Activated CD4-positive, alpha-beta T cell treated with anti-CD3 and anti-CD28 coated beads, Interleukin-2, amount 10 ng/mL, durations not matched to agents 24 days and 14 days (primary cell): ENCODE results near the gene OMP. TPM values are rescaled to one million over a fixed set of nuclear protein-coding genes. Genes with fewer than 3 reads are reported as not detected.

Experiments
- DNase-seq: peaks from one replicate; pipeline ENCODE4 v3.0.0; 2022
- H3K27ac Mint-ChIP-seq: one replicate; pipeline ENCODE4 v1.8.0; 2022; ENCODE audit warnings: mild to moderate bottlenecking, mixed read lengths
- H3K27me3 Mint-ChIP-seq: one replicate; pipeline ENCODE4 v1.8.0; 2022; ENCODE audit warnings: mixed read lengths
- H3K36me3 Mint-ChIP-seq: one replicate; pipeline ENCODE4 v1.8.0; 2022; ENCODE audit warnings: low read depth, mild to moderate bottlenecking, mixed read lengths
- H3K4me1 Mint-ChIP-seq: one replicate; pipeline ENCODE4 v1.8.0; 2021; ENCODE audit warnings: mixed read lengths
- H3K4me3 Mint-ChIP-seq: one replicate; pipeline ENCODE4 v1.8.0; 2022; ENCODE audit warnings: mild to moderate bottlenecking, moderate library complexity, mixed read lengths
- H3K9me3 Mint-ChIP-seq: one replicate; pipeline ENCODE4 v1.8.0; 2021; ENCODE audit warnings: mixed read lengths
- intact Hi-C: fragments of 100-400 bp; cut with micrococcal nuclease; formaldehyde crosslinking; loops from one replicate; pipeline ENCODE4 v1.15.1; 2023
- total RNA-seq: library from RNA; stranded (reverse); gene quantifications from 2 replicates; pipeline ENCODE4 v1.2.3, GENCODE V29; 2022

The OMP gene
- total RNA-seq, 1 donor from 2014 or later = not detected

DNA sequence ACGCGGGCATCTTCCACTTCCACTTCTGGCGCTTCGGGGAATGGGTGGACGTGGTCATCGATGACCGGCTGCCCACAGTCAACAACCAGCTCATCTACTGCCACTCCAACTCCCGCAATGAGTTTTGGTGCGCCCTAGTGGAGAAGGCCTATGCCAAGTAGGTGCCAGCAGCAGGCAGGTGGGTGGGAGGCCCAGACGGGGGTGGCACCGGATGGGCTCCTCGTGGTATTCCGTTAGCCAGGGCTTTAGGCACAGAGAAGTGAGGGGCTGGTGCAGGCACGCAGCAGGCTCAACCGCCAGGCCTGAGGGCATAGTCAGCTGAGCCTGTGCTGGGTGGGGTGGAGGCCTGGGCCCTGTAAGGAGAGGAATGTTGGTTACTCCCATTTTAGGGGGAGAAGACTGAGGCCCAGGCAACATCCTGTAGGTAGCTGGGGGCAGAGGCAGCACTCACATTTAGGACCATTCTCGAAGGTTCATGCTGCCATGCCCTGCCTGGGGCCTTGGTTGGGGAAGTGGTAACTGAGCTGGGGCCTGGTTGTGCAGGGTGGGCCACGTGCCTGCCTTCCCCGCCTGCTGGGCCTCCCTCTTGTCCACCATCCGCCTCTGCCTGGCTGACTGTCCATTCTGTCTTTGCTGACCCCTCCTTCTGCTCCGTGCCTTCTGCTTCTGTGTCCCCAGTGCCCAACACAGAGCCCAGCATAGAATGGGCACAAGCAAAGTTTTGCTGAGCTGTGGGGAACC lies 10.2 kb downstream of the OMP start:
- no peak overlapping the region for H3K4me3 Mint-ChIP-seq
- H3K27me3 Mint-ChIP-seq = peaks cover 2% of the 10 kb centered on the region
- H3K36me3 Mint-ChIP-seq = no peaks in the 10 kb centered on the region
- peaks cover 3% of the 10 kb centered on the region for H3K4me1 Mint-ChIP-seq
- no peak for DNase-seq
- intact Hi-C loops = no loop called here
- no peaks in the 10 kb centered on the region for H3K9me3 Mint-ChIP-seq
- H3K27ac Mint-ChIP-seq = no peak overlapping the region

DNA sequence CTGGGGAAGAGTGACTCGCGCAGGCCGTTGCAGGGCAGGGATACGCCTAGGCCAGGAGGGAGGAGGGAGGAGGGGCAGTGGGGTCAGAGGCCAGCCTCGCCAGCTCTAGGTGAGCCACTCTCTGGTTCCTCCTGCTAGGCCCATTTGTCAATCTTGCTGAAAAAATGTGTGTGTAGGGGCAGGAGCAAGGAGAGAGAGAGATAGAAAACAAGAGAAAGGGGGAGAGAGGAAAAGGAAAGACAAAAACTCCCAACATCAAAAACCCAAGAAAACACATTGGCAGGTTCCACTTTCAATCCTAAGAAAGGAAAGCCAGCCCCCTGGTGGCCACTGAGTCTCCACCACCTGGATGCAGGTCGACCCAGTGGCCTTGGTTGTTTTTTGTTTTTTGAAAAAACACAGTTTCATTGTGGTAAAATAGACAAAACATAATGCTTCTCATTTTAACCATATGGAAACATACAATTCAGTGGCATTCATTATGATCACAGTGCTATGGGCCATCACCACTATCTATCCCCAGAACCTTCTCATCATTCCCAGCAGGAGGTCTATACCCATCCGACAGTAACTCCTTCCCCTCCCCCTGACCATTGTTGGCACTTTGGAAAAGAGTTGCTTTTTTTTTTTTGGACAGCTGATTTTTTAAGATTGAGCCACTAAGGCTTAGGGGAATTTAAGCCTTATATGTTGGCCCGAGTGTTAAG lies 10.9 kb downstream of the OMP start:
- intact Hi-C loops = no loop called here
- H3K4me1 Mint-ChIP-seq = peaks cover 3% of the 10 kb centered on the region
- no peaks in the 10 kb centered on the region for H3K36me3 Mint-ChIP-seq
- H3K4me3 Mint-ChIP-seq = no peak overlapping the region
- H3K27me3 Mint-ChIP-seq = peaks cover 2% of the 10 kb centered on the region
- no peaks in the 10 kb centered on the region for H3K9me3 Mint-ChIP-seq
- DNase-seq = peak; percentile 73
- H3K27ac Mint-ChIP-seq = no peak overlapping the region

DNA sequence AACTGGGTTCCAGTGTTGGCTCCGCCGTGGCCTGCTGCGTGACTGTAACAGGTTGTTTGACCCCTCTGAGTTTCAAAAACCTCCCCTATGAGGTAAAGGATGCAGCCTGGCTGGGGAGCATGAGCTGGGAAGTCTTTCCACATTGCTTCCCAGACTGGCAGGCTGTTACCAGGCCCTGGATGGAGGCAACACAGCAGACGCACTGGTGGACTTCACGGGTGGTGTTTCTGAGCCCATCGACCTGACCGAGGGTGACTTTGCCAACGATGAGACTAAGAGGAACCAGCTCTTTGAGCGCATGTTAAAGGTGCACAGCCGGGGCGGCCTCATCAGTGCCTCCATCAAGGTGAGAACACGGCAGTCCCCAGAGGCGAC lies 11.4 kb downstream of the OMP start:
- intact Hi-C loops = no loop called here
- Mint-ChIP-seq H3K27ac (no peak overlapping the region), H3K36me3 (no peaks in the 10 kb centered on the region), H3K4me1 (peaks cover 3% of the 10 kb centered on the region), H3K27me3 (peaks cover 2% of the 10 kb centered on the region), H3K9me3 (no peaks in the 10 kb centered on the region), H3K4me3 (no peak overlapping the region)
- DNase-seq = no peak

DNA sequence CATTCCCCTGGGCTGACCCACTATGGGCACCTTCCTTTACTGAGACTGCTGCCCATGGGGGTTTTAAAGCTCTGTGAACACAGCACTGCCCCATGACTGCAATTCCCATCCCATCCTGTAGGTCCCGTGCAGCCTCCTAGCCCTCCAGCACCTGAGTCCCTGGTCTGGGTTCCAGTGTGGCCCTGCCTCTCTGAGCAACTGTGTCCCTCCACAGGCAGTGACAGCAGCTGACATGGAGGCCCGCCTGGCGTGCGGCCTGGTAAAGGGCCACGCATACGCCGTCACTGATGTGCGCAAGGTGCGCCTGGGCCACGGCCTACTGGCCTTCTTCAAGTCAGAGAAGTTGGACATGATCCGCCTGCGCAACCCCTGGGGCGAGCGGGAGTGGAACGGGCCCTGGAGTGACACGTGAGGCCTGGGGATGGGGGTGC lies 12.6 kb downstream of the OMP start:
- no peak overlapping the region for H3K27ac Mint-ChIP-seq
- intact Hi-C loops = no loop called here
- H3K27me3 Mint-ChIP-seq = no peaks in the 10 kb centered on the region
- no peaks in the 10 kb centered on the region for H3K36me3 Mint-ChIP-seq
- H3K4me1 Mint-ChIP-seq = peaks cover 3% of the 10 kb centered on the region
- DNase-seq = no peak
- H3K4me3 Mint-ChIP-seq = no peak overlapping the region
- no peaks in the 10 kb centered on the region for H3K9me3 Mint-ChIP-seq

DNA sequence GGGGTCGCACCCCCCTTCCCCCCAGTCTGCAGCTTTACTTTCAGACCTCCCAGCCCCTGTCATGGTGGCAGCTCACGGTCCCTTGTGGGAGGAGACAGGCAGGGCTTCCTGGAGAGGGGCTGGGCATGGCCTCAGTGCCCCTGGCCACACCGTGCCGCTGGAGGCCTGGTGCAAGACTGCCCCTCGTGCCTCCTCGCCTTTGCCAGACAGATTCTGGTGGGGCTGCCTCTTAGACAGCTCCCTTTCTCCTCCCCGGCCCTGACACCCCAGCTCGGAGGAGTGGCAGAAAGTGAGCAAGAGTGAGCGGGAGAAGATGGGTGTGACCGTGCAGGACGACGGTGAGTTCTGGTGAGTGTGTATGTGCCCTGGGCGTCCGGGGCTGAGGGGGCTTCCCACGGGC lies 13.3 kb downstream of the OMP start:
- no peaks in the 10 kb centered on the region for H3K9me3 Mint-ChIP-seq
- no peak for DNase-seq
- H3K36me3 Mint-ChIP-seq = no peaks in the 10 kb centered on the region
- H3K4me3 Mint-ChIP-seq = no peak overlapping the region
- intact Hi-C loops = no loop called here
- H3K27me3 Mint-ChIP-seq = no peaks in the 10 kb centered on the region
- H3K27ac Mint-ChIP-seq = no peak overlapping the region
- peaks cover 3% of the 10 kb centered on the region for H3K4me1 Mint-ChIP-seq

DNA sequence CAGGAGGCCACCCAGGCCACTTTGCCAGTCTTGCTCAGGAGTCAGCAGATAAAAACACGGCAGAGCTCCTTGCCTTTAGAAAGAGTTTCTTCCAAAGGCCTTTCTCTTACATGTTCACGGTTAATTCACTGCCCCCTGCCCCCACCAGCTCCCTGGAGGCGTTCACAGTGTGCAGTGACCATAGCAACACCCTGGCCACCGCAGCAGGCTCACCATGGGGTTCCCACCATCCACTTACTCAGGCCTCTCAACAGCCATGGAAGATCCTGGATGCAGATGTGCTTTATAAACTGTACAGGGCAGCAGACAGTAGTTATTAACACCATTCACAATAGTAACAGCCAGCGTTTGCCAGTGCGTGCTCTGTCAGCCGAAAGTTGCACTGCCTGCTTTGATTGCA lies 14.9 kb downstream of the OMP start:
- H3K36me3 Mint-ChIP-seq = no peaks in the 10 kb centered on the region
- intact Hi-C loops = no loop called here
- H3K27me3 Mint-ChIP-seq = no peaks in the 10 kb centered on the region
- H3K4me1 Mint-ChIP-seq = peaks cover 3% of the 10 kb centered on the region
- no peaks in the 10 kb centered on the region for H3K9me3 Mint-ChIP-seq
- DNase-seq = no peak
- no peak overlapping the region for H3K4me3 Mint-ChIP-seq
- H3K27ac Mint-ChIP-seq = no peak overlapping the region

DNA sequence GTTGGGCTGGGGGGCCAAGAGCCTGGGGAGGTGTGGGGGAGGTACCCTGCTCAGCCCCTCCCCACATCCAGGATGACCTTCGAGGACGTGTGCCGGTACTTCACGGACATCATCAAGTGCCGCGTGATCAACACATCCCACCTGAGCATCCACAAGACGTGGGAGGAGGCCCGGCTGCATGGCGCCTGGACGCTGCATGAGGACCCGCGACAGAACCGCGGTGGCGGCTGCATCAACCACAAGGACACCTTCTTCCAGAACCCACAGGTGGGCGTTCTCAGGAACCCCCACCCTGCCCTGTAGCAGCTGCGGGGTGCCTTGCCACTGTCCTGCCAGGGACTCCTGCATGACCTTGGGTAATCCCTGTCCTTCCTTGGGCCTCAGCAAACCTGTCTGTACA lies 15.4 kb downstream of the OMP start:
- Mint-ChIP-seq H3K4me3 (no peak overlapping the region), H3K9me3 (no peaks in the 10 kb centered on the region)

DNA sequence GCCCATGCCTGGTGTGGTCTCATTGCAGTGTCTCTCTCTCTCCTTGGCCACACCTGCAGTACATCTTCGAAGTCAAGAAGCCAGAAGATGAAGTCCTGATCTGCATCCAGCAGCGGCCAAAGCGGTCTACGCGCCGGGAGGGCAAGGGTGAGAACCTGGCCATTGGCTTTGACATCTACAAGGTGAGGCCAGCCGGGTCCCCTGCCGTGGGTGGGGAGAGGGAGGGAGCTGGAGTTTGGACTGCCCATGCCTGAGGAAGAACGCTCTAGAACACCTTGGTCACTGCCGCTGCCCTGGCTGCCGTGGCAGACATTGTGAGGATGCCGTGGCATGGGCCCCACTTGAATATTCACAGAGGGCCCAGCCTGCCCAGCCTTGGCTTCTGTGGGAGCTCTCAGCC lies 16.3 kb downstream of the OMP start:
- Mint-ChIP-seq H3K4me1 (no peaks in the 10 kb centered on the region), H3K4me3 (no peak overlapping the region), H3K36me3 (no peaks in the 10 kb centered on the region), H3K27ac (no peak overlapping the region), H3K27me3 (no peaks in the 10 kb centered on the region), H3K9me3 (no peaks in the 10 kb centered on the region)
- intact Hi-C loops = no loop called here
- DNase-seq = no peak

More for the DNA sequence above, 15.4 kb downstream of the OMP start:
- Mint-ChIP-seq H3K27me3 (no peaks in the 10 kb centered on the region), H3K4me1 (peaks cover 3% of the 10 kb centered on the region), H3K27ac (no peak overlapping the region), H3K36me3 (no peaks in the 10 kb centered on the region)
- intact Hi-C loops = no loop called here
- no peak for DNase-seq

DNA sequence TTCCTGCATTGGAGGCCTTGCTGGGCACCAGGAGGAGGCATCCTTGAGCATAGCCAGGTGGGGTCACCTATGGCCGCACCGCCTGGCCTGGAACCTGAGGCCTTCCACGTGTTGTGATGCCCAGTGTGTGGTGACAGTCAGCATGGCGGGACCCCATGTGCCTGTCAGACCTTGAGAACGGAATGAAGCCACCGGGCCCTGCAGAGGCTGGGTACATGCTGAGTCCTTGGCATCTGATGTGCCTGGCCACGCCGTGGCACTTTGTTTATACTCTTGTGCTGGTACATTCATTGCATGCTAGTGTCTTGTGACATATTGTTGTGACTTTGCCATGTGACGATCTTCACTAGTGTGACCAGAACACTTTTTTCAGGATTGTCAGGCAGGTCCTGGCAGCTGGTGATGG lies 16.9 kb downstream of the OMP start:
- H3K36me3 Mint-ChIP-seq = no peaks in the 10 kb centered on the region
- no peak overlapping the region for H3K27ac Mint-ChIP-seq
- no peaks in the 10 kb centered on the region for H3K27me3 Mint-ChIP-seq
- no peaks in the 10 kb centered on the region for H3K9me3 Mint-ChIP-seq
- no peaks in the 10 kb centered on the region for H3K4me1 Mint-ChIP-seq
- DNase-seq = no peak
- intact Hi-C loops = no loop called here
- H3K4me3 Mint-ChIP-seq = no peak overlapping the region

DNA sequence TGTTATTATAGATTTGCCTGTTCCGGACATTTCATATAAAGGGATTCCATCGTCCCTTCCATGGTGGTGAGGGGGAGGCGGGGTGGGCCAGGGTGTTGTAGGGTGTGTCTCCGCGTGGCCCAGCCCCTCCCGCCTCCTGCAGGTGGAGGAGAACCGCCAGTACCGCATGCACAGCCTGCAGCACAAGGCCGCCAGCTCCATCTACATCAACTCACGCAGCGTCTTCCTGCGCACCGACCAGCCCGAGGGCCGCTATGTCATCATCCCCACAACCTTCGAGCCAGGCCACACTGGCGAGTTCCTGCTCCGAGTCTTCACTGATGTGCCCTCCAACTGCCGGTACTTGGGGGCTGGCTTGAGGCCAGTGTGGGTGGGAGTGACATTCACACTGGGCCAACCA lies 17.9 kb downstream of the OMP start:
- Mint-ChIP-seq H3K27ac (no peak overlapping the region), H3K36me3 (no peaks in the 10 kb centered on the region), H3K27me3 (no peaks in the 10 kb centered on the region), H3K4me3 (no peak overlapping the region), H3K4me1 (no peaks in the 10 kb centered on the region), H3K9me3 (no peaks in the 10 kb centered on the region)
- DNase-seq = no peak
- intact Hi-C loops = no loop called here

DNA sequence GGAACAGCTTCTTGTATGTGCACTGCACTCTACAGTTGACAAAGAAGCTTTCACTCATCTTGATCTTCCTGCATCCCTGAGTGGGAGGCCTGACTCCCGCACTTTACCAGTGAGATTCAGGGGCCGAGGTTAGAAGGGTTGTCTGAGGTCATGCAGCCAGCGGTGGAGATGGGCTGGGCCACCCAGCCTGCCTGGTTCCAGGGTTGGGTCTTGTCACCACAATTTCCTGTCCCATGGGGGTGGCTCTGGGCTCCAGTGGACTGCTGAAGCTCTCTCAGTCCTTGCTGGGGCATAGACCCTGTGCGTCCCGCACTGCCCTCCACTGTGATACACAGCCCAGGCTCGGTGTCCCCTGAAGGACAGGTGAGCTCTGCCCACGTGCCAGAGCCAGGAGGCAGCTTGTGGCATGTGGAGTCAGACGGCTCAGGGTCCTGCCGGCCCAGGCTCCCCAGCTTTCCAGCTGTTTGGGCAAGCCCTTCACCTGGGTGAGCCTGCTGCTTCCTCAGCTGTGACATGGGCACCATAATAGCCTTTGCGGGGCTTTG lies 18.5 kb downstream of the OMP start:
- no peaks in the 10 kb centered on the region for H3K4me1 Mint-ChIP-seq
- no peaks in the 10 kb centered on the region for H3K9me3 Mint-ChIP-seq
- no peak for DNase-seq
- H3K4me3 Mint-ChIP-seq = no peak overlapping the region
- no peaks in the 10 kb centered on the region for H3K27me3 Mint-ChIP-seq
- no peak overlapping the region for H3K27ac Mint-ChIP-seq
- no peaks in the 10 kb centered on the region for H3K36me3 Mint-ChIP-seq
- intact Hi-C loops = no loop called here

DNA sequence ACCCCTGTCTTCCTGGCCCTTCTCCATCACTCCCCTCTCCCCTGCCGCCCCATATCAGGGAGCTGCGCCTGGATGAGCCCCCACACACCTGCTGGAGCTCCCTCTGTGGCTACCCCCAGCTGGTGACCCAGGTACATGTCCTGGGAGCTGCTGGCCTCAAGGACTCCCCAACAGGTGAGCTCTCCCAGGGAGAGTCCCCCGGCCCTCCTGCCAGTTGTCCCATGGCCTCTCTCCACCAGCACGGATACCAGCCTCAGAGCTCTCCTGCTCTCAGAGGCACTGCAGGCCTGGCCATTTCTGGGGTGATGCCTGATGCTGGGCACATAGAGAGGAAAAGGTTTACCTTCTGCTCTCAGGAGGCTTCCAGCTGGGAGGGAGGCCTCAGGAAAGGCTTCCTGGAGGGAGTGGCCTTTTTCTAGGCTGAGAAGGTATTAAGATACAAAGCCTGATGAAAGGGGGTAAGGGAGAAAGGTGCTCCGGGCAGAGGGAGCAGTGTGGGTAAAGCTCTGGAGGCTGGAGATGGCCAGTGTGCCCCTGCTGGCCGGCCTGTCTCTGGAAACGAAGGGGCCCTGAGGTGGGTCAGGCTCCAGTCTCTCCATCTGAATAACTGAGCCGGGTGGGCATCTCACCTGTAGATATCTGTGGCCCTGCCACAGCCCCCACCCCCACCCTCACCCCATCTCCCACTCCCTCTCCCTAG lies 19.4 kb downstream of the OMP start:
- Mint-ChIP-seq H3K4me3 (no peak overlapping the region), H3K27ac (no peak overlapping the region), H3K27me3 (no peaks in the 10 kb centered on the region), H3K4me1 (peaks cover 2% of the 10 kb centered on the region), H3K9me3 (no peaks in the 10 kb centered on the region), H3K36me3 (no peaks in the 10 kb centered on the region)
- intact Hi-C loops = no loop called here
- DNase-seq = no peak

DNA sequence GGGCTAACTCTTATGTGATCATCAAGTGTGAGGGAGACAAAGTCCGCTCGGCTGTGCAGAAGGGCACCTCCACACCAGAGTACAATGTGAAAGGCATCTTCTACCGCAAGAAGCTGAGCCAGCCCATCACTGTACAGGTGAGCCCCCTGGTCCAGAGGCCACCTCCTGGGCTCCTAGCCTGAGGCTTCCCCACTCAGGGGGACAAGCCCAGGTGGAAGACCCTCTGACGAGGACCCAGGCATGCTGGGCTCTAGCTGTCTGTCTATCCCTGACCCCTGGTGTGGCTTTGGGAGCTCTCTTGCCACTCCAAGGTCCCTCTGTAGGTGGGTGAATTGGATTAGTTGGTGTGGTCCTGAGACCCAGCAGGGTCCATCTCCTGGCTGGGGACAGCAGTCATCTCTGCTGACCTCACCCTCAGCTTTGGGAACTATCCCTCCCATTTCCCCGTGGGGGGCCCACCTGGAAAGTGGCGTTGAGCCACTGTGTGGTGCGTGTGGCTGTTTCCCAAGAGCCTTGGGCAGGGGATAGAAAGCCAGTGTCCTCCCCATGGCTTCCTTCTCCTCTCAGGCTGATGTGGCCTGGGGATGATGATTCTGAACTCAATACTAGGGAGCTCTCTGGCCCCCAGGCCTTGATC lies 20.1 kb downstream of the OMP start:
- no peak overlapping the region for H3K27ac Mint-ChIP-seq
- H3K9me3 Mint-ChIP-seq = no peaks in the 10 kb centered on the region
- peaks cover 5% of the 10 kb centered on the region for H3K4me1 Mint-ChIP-seq
- no peak overlapping the region for H3K4me3 Mint-ChIP-seq
- DNase-seq = no peak
- intact Hi-C loops = no loop called here
- peaks cover 3% of the 10 kb centered on the region for H3K27me3 Mint-ChIP-seq
- no peaks in the 10 kb centered on the region for H3K36me3 Mint-ChIP-seq

DNA sequence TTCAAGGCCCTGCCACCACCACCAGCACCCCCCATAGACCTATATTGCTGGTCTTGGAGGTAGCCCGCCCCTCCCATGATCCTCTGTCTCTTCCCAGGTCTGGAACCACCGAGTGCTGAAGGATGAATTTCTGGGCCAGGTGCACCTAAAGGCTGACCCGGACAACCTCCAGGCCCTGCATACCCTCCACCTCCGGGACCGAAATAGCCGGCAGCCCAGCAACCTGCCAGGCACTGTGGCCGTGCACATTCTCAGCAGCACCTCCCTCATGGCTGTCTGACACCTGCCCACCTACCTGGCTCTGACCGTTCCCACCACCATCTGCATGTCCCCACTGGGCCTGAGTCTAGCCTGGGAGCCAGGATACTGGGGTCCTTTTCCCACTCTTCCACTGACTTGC lies 21.0 kb downstream of the OMP start:
- Mint-ChIP-seq H3K36me3 (no peaks in the 10 kb centered on the region), H3K27me3 (peaks cover 5% of the 10 kb centered on the region), H3K4me3 (no peak overlapping the region), H3K27ac (no peak overlapping the region), H3K9me3 (no peaks in the 10 kb centered on the region), H3K4me1 (peaks cover 7% of the 10 kb centered on the region)
- intact Hi-C loops = no loop called here
- no peak for DNase-seq
